ENCODE measurements around the gene UBASH3A.

The UBASH3A gene

DNA sequence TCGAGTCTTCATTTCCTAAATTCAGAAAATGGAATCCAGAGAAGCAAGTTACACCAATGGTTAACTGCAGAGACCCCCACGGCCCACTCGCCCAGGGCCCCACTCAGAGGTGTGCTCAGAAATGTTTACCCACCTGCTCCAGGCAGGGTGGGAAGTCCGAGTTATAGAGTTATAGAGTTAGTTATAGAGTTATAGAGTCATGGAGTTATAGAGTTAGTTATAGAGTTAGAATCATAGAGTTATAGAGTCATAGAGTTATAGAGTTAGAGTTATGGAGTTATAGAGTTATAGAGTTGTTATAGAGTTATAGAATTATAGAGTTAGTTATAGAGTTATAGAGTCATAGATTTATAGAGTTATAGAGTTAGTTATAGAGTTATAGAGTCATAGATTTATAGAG is 31.7 kb downstream of the UBASH3A start:
- TF ChIP-seq, protein P1, sequence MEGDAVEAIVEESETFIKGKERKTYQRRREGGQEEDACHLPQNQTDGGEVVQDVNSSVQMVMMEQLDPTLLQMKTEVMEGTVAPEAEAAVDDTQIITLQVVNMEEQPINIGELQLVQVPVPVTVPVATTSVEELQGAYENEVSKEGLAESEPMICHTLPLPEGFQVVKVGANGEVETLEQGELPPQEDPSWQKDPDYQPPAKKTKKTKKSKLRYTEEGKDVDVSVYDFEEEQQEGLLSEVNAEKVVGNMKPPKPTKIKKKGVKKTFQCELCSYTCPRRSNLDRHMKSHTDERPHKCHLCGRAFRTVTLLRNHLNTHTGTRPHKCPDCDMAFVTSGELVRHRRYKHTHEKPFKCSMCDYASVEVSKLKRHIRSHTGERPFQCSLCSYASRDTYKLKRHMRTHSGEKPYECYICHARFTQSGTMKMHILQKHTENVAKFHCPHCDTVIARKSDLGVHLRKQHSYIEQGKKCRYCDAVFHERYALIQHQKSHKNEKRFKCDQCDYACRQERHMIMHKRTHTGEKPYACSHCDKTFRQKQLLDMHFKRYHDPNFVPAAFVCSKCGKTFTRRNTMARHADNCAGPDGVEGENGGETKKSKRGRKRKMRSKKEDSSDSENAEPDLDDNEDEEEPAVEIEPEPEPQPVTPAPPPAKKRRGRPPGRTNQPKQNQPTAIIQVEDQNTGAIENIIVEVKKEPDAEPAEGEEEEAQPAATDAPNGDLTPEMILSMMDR (IDR thresholded peaks at IDR 0.05): no peak

DNA sequence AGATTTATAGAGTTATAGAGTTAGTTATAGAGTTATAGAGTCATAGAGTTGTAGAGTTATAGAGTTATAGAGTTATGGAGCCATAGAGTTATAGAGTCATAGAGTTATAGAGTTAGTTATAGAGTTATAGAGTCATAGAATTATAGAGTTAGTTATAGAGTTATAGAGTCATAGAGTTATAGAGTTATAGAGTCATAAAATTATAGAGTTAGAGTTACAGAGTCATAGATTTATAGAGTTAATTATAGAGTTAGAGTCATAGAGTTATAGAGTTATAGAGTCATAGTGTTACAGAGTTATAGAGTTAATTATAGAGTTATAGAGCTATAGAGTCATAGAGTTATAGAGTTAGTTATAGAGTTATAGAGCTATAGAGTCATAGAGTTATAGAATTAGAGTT is 32.1 kb downstream of the UBASH3A start:
- TF ChIP-seq, protein P1 (IDR thresholded peaks at IDR 0.05): no peak

DNA sequence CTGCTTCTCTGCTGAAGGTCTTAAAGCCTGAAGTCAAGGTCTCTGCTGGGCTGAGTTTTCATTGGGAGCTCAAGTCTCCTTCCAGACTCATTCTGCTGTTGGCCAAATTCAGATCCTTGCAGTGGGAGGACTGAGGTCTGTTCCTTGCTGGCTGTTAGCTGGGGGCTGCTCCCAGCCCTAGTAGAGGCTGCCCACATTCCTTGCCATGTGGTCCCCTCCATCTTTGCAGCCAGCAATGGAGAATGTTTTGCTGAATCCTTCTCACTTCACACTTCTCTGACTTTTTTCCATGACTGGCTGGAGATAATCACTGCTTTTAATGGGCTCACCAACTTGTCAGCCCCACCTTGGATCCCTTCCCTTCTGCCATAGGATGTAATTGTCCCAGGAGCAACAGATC is 33.2 kb downstream of the UBASH3A start:
- TF ChIP-seq, protein P1 (IDR thresholded peaks at IDR 0.05): no peak

DNA sequence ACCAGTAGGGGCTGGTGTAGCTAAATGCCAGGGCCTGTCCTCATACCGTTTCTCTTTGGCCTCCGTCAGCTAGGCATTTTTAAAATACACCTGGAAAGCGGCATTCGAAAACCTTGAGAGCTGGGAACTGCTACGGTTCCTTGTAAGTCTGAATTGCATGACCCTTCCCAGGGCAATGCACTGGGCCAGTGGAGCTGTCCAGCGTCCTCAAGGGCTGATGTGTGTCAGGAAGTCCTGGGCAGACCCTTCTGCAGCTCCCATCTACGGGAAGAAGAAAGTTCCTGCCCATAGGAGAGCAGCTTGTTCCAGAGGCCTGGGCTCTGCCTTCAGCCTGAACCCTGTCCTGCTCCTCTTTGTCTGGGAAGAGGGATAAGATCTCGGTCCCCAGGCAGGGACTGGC is 34.1 kb downstream of the UBASH3A start:
- TF ChIP-seq, protein P1 (IDR thresholded peaks at IDR 0.05): no peak

DNA sequence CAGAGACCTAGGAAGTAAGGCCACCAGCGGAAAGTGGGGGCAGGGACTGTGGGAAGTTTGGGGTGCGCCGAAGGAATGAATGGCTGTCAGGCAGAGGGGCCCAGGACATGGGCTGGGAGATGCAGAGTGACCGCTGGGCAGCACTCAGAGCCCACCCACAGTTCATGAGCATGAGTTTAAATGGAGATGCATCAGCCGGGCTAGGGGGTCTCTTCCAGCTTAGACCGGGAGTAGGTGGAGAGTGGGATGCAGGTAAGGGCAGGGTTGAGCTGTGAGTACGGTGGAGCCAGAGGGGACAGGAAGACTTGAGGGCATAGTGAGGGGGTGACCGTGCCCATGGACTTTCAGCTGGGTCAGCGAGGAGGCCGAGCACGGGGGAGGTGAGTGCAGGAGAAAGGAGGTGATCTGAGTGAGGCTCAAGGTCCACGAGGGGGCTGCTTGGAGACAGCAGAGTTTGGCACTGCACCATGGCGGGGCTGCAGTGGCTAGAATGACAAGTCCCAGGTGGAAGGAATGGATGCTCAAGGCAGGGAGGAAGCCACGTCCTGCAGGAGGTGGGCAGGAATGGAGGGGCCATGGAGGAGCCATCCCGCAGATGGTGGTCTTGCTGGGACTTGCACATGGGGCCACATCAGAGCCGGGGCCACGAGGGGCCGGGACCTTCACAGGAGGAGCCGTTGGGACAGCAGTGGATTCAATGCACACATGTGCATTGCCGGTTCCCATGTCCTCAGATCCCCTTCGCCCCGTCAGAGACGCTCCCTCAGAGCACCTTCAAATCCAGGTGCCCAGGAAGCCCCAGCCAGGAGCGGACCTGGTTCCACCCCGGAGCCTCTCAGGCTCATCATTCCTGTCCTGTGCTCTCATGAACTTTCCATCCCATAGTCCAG is 34.9 kb downstream of the UBASH3A start:
- TF ChIP-seq, protein P1 (IDR thresholded peaks at IDR 0.05): no peak

DNA sequence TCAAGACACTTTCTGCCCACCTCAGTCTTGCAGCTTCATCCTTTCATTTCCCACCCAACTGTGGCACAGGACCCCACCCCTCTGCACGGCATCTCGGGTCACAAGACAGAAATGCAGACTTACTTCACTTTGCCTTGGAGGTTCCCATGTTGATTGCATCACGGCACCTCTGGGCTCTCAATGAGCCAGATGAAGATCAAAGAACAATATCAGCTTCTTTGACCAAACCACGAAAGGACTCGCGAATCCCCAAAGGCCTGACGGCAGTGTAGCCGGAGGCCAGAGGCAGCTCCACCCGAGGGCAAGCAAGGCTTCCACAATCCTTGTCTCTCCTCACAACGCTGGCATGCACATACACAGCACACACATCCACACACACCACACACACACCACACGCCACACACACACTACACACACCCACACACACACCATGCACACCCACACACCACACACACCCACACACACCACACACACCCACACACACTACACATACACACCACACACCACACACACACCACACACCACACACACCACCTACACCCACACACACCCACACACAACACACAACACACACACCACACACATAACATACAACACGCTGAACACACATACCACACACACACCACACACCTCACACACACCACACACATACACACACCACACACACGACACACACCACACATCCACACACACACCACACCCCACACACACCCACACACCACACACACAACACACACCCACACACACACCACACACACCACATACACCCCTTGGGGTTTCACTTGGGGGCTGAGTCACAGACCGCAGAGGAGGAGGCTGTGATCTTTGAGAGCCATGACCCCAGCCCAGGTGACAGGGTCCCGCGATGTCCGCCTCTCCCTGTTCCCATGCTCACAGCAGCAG is 35.8 kb downstream of the UBASH3A start:
- TF ChIP-seq, protein P1 (IDR thresholded peaks at IDR 0.05): no peak

DNA sequence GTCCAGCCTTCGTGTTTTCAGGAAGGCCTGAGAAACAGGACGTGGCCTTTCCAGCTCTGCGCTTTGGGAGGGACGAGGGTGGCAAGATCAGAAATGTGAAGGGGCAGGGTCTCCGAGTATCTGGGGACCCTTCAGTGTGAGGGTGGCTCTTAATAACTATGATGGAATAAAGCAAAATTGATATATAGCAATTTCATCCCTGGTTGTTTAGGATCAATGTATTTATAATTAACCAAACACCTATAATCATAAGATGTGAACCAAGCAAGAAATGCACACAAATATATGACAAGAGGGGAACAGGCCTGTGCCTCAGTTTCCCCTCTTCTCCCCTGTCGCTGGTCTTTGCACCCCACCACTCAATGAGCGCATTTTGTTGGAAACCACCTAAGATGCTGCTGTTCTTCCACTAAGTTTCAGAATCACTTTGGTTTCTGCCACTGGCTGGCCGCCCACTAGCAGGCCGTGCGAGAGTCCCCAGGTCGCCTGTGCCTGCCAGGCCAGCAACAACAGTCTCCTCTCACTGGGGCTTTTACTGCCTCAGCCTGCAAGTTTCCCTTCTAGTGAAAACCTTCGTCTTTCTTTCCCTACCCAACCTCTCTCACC is 36.6 kb downstream of the UBASH3A start:
- TF ChIP-seq, protein P1 (IDR thresholded peaks at IDR 0.05): no peak
